Psoas muscle (tissue), 8 donors: ENCODE data around the gene TBC1D14. TPM values are rescaled to one million over a fixed set of nuclear protein-coding genes. Genes with fewer than 3 reads are reported as not detected.

Experiments used
- ATAC-seq, 4 donors: fragments of 200-7000 bp; cut with Tn5 transposase; one replicate each; pipeline ENCODE4 v1.9.1; 2020; ENCODE audit warnings: moderate library complexity in 3 of 4, mild to moderate bottlenecking in 2 of 4
- DNase-seq, 2 donors: peaks; one replicate each; pipeline ENCODE4 v3.0.0-alpha.2; 2020
- H3K27ac ChIP-seq: fragments of 200-600 bp; one replicate; pipeline ENCODE4 v1.8.0; 2022
- H3K27me3 ChIP-seq, 3 donors: fragments of 200-600 bp in 1 of 3; one replicate each; pipeline versions ENCODE4 v1.6.1 to v1.8.0; 2013 to 2022; ENCODE audit warnings: low read length in 2 of 3, mild to moderate bottlenecking in 2 of 3, moderate library complexity in 1 of 3; ENCODE audit not compliant: insufficient read depth in 3 of 3
- H3K36me3 ChIP-seq, 2 donors: fragments of 200-600 bp in 1 of 2; one replicate each; pipeline versions ENCODE4 v1.6.1 to v1.8.0; 2013 to 2022; ENCODE audit warnings: low read depth in 1 of 2, mild to moderate bottlenecking in 1 of 2, moderate library complexity in 1 of 2; ENCODE audit not compliant: insufficient read depth in 1 of 2
- H3K4me1 ChIP-seq: fragments of 200-600 bp; one replicate; pipeline ENCODE4 v1.8.0; 2022
- H3K4me3 ChIP-seq: fragments of 200-600 bp; one replicate; pipeline ENCODE4 v1.8.0; 2022; ENCODE audit warnings: mild to moderate bottlenecking
- H3K9me3 ChIP-seq: fragments of 200-600 bp; one replicate; pipeline ENCODE4 v1.8.0; 2022
- WGBS, 3 donors: extraction: QIAGEN DNeasy Blood & Tissue Kit; methylation state at CpG; one replicate each; pipeline versions ENCODE4 v1.1.6 to v1.1.7; 2013; 5-methylcytosine and 5-hydroxymethylcytosine counted together
- intact Hi-C, 2 donors: fragments of 100-400 bp; cut with DNase I; formaldehyde crosslinking; loops; one replicate each; pipeline versions ENCODE4 v1.11.0 to v1.14.2; 2022
- polyA plus RNA-seq, 3 donors: library from polyadenylated mRNA; stranded (reverse); fragments of 200-250 nt; gene quantifications; one replicate each; pipeline ENCODE4 v1.2.3, GENCODE V29; 2013
- total RNA-seq, 4 donors: library from RNA; stranded (reverse); fragmentation: NEBNext Ultra II Directional in 2 of 4; extraction: Animal tissue kit (Norgen Biotek cat#: 25700) in 2 of 4; gene quantifications; one replicate each; pipeline versions ENCODE4 v1.2.1 to v1.2.4, GENCODE V29; 2021 to 2023
- TF ChIP-seq, protein P1 (sequence below): fragments of 200-600 bp; IDR thresholded peaks from one replicate; pipeline ENCODE4 v1.8.0; 2022; ENCODE audit warnings: antibody characterized with exemption
- donor health status: healthy with polysubstance abuse.
- donor health status: DM: no; HTN: no; CAD: no; lungs with moderate emphysema.
- donor health status: Bipolar disorder and iron deficiency.
- donor health status: healthy.
- donor health status: DM: yes; HTN: yes; CAD: no.
- donor health status: DM: no; HTN: no; CAD: no.
- donor health status: DM: no; HTN: no; CAD: no.
- donor health status: DM: yes; HTN: yes; CAD: no.

TBC1D14 gene
- total and polyA plus RNA-seq, 7 donors = 14.7 to 45.5 (median 33.1) TPM

DNA sequence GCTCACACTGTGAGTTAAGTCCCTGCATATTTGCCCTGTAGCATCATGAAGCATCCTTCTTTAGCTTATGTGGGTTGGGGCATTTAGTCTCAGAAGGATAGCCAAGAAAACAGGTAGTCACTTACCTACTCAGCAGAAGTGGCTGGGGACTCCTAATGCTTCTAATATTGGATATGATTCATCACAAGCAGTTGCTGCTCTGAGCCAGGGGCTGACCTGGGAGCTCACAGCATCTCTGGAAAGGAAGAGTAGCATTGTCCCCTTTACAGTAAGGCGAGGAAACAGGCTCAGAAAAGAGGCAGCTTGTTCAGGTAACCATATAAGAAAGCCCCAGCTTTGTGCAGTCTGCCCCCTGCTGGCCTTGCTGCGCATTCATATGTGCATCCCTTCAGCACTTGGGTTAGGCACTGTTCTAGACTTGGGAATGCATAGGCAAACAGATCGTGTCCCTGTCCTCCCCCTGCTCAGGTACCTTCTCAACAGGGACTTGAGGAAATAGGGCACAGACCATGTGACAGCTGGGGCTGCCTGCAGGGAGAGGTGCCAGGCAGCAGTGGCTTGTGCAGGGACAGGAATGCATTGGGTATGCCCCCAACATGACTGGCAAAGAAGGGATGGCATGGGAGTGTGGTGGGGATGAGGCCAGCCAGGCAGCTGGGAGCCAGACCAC is 35.7 kb upstream of the TBC1D14 start:
- H3K9me3 ChIP-seq = no peaks in the 10 kb centered on the region
- no peak overlapping the region for H3K4me3 ChIP-seq
- H3K27me3 ChIP-seq = no peaks in the 10 kb centered on the region
- TF ChIP-seq, protein P1, sequence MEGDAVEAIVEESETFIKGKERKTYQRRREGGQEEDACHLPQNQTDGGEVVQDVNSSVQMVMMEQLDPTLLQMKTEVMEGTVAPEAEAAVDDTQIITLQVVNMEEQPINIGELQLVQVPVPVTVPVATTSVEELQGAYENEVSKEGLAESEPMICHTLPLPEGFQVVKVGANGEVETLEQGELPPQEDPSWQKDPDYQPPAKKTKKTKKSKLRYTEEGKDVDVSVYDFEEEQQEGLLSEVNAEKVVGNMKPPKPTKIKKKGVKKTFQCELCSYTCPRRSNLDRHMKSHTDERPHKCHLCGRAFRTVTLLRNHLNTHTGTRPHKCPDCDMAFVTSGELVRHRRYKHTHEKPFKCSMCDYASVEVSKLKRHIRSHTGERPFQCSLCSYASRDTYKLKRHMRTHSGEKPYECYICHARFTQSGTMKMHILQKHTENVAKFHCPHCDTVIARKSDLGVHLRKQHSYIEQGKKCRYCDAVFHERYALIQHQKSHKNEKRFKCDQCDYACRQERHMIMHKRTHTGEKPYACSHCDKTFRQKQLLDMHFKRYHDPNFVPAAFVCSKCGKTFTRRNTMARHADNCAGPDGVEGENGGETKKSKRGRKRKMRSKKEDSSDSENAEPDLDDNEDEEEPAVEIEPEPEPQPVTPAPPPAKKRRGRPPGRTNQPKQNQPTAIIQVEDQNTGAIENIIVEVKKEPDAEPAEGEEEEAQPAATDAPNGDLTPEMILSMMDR = peak; percentile 75
- ATAC-seq = peak; percentile 44 to 62 (median 52)
- intact Hi-C loops = loop anchor here (1.0 to 5.0 kb wide), 3 partner anchors 92 to 154 kb away; partner anchors contain the start of gene KIAA0232 (in 2 of the 2)
- peak overlapping the region; percentile 79 for H3K27ac ChIP-seq
- H3K4me1 ChIP-seq = peaks cover 56% of the 10 kb centered on the region
- WGBS, 3 donors = 35 to 44% (median 36%) methylated on average over 3 of the region's 3 CpGs
- peaks cover 0 to 77% of the 10 kb centered on the region in 2 donors for H3K36me3 ChIP-seq
- DNase-seq = peak; percentile 70 to 85

GRCh38 chr4:6874981-6875380 is 34.6 kb upstream of the TBC1D14 start:
- H3K4me3 ChIP-seq = no peak overlapping the region
- peaks cover 4 to 84% of the 10 kb centered on the region in 2 donors for H3K36me3 ChIP-seq
- H3K27me3 ChIP-seq = no peaks in the 10 kb centered on the region
- peak in 1 of 4 donors; percentile 8 for ATAC-seq
- H3K27ac ChIP-seq = peak overlapping the region; percentile 79
- 51 to 80% (median 61%) methylated on average over 4 of the region's 4 CpGs for WGBS, 3 donors
- peaks cover 47% of the 10 kb centered on the region for H3K4me1 ChIP-seq
- no peaks in the 10 kb centered on the region for H3K9me3 ChIP-seq
- no peak for DNase-seq
- intact Hi-C loops = loop anchor here (1.0 to 5.0 kb wide), 3 partner anchors 93 to 155 kb away; partner anchors contain the start of gene KIAA0232 (in 2 of the 2)
- TF ChIP-seq, protein P1 = no peak

DNA sequence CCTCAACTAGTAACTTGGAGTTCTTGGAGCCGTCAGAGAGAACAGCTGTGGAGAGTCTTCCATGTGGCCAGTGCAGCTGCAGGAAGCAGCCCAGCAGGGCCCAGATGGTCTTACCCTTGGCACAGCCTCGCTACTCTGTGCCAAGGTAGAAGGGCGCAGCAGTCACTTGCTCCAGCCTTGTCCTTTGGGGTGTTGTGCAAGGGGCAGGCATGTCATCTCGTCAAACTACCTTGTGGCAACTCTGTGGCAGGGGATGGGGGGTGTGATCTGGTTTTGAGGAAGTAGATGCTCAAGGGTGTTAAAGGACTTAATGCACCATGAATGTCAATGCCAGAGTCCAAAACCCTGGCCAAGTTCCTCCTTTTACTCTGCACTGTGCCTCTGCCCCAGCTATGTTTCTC is 34.2 kb upstream of the TBC1D14 start:
- DNase-seq (peak; percentile 78 to 89), ATAC-seq (peak; percentile 71 to 92 (median 91))
- 17 to 37% (median 31%) methylated on average over 4 of the region's 4 CpGs for WGBS, 3 donors
- Histone ChIP-seq H3K36me3 (peaks cover 4 to 87% of the 10 kb centered on the region in 2 donors), H3K27me3 (no peaks in the 10 kb centered on the region), H3K27ac (peak overlapping the region; percentile 79), H3K9me3 (no peaks in the 10 kb centered on the region), H3K4me1 (peaks cover 43% of the 10 kb centered on the region), H3K4me3 (no peak overlapping the region)
- intact Hi-C loops = no loop called here
- TF ChIP-seq, protein P1 = no peak

DNA sequence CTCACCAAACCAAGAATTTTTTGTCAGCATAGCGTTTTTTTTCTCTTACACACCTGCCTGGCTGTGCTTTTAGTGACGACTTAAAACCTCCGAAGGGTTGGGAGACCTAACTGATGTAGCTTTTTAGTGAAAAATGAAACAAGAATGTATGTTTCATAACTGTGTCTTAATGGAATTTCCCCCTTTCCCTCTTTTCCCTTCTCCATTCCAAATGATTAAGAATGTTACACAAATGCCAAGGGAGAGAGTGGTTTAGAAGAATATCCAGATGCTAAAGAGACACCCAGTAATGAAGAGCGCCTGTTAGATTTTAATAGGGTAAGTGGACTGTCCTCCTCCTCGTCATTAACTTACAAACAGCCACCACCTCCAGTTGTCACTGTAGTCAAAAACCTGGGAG is 33.2 kb upstream of the TBC1D14 start:
- peaks cover 43% of the 10 kb centered on the region for H3K4me1 ChIP-seq
- WGBS, 3 donors = 55 to 80% (median 57%) methylated on average over 5 of the region's 5 CpGs

More for the DNA sequence above, 33.2 kb upstream of the TBC1D14 start:
- H3K9me3 ChIP-seq = no peaks in the 10 kb centered on the region
- H3K27ac ChIP-seq = peak overlapping the region; percentile 79
- ATAC-seq = no peak
- intact Hi-C loops = no loop called here
- DNase-seq = no peak
- TF ChIP-seq, protein P1 = no peak
- peaks cover 7 to 90% of the 10 kb centered on the region in 2 donors for H3K36me3 ChIP-seq
- H3K4me3 ChIP-seq = no peak overlapping the region
- no peaks in the 10 kb centered on the region for H3K27me3 ChIP-seq
